NCI-H510A (cell line): ENCODE data around the gene CCDC144A.
"Not testable (repeated sequence)": the region's sequence is repeated elsewhere in the genome, so short reads cannot be mapped to it uniquely, and the experiment has no call there.

Experiments
- DNase-seq: peaks from one replicate; lab custom pipeline; 2025; lab: John Stamatoyannopoulos, UW

Gene CCDC144A

DNA sequence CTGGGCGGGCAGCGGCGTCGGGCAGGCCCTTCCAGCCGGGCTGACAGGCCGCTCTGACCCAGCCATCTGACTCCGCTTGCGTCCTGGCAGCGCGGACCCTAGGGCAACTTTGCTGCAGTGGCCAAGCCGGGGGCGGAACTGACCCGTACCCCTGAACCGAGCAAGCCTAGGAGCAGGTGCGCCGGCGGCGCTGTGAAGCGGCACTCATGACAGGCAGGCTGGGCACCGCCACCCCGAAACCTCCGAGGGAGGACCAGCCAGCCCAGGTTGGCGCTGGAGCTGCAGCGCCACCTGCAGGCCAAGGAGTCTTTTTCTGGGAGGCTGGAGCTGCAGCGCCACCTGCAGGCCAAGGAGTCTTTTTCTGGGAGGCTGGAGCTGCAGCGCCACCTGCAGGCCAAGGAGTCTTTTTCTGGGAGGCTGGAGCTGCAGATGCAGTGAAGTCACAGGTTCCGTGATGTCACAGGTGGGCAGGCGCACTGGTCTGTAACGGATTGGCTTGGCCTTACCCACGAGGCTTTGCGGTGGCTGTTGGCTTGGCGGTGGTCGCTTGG lies at the start of gene CCDC144A:
TSS of gene CCDC144A (plus strand) at position 511 of the 551 bp plus-strand sequence. CDS start 160 bp downstream, outside the sequence.
- DNase-seq = not testable (repeated sequence)

GRCh38 chr17:16649585-16649984 lies 40.5 kb upstream of the CCDC144A start:
- no peak for DNase-seq

DNA sequence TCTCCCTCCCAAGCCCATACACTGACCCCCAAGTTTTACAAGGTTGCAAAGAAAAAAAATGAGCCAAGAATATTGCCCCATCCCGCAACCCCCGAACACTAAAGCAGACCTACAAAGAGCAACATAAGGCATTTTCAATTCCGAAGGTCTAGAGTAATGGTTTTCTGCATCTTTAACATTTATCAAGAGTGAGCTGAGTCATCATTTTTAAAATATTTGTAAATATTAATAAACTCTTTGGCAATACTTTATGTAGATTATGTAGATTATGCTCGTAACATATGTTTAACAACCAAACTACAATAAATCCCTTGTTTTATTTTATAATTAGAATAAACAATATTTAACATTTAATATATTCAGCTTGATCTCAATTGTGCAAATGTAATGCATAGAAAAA lies 37.8 kb upstream of the CCDC144A start:
- DNase-seq = no peak

DNA sequence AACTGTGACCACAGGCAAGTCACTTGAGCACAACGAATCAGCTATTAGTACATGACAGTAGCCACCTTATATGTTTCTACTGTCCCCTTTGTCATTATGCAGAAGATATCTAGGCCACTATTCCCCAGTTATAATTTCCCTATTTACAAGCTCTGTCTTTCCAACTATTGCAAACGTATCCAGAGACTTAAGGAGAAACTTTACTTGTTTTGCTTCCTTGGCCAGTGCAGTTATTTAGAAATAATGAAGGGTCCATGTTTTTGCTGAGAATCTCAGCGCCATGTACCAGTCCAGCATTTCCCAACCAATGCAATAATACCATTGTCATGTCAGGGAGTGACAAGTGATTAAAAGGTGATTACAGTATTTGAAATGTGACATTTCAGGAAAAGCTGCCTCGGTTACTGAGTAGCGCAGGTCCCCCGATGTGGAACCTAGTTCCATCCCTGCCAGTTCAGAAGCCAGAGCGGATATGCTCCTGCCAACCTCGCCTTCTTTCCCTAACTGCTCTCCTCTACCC lies 37.1 kb upstream of the CCDC144A start:
- peak; percentile 49 for DNase-seq

- DNase-seq = peak; percentile 95
Measured at GRCh38 chr17:16653367-16654041, 36.5 kb upstream of the CCDC144A start, which contains the start of gene ZNF624. TSS of gene ZNF624 (minus strand) at chr17:16653850.

DNA sequence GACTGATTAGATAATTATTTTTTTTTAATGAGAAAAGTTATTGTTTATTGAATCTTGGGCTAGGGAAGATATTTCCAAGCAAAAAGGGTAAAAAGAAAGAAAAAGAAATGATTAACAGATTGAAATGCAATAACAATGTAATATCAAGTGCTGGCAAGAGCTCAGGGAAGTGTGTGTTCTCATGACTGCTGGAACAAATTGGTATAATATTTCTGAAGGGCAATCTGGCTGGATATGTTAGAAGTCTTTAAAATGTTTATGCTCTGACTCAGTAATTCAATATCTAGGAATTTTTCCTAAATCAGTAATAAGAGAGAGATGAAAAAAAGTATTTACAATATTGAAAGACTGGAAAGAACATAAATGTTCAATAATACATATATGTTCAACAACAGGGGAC lies 28.8 kb upstream of the CCDC144A start:
- DNase-seq = no peak

DNA sequence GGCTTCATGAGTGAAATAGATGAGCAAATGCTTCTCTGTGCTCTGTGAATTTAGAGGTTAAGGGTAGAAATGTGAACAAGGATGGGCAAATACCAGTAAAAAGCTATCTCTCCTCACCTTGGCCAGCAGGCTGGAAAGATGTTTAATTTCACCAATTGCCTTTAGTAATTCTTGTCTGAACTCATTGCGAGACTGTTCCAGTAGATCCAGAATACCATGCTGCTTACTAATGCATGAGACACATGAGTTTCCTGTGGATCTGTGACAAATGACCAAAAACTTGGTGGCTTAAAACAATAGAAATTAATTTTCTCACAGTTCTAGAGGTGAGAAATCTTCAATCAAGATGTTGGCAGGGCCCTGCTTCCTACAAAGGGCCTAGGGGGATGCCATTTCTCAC lies 27.1 kb upstream of the CCDC144A start:
- no peak for DNase-seq

DNA sequence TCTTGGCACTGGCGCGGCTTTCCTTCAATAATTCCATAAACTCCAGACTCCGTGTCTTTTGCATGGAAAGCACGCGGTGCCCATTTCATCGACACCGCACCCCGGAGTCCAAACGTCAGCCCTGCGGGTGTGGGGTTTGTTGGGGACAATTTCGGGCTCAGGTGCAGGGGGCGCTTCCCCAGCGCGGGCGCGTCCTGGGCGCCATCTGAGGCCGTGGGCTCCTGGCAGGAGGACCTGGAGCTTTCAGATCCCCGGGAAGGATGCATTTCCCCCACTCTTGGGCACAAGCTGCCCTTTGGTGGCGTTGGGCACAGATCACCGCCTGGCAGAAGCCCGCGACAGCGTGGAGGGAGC lies 23.5 kb upstream of the CCDC144A start:
- DNase-seq = not testable (repeated sequence)

- not testable (repeated sequence) for DNase-seq
Measured at GRCh38 chr17:16666907-16667636, 23.0 kb upstream of the CCDC144A start.

- DNase-seq = no peak
Measured at GRCh38 chr17:16676676-16677268, 13.3 kb upstream of the CCDC144A start.

GRCh38 chr17:16683290-16684138 lies 6.5 kb upstream of the CCDC144A start:
- not testable (repeated sequence) for DNase-seq

DNA sequence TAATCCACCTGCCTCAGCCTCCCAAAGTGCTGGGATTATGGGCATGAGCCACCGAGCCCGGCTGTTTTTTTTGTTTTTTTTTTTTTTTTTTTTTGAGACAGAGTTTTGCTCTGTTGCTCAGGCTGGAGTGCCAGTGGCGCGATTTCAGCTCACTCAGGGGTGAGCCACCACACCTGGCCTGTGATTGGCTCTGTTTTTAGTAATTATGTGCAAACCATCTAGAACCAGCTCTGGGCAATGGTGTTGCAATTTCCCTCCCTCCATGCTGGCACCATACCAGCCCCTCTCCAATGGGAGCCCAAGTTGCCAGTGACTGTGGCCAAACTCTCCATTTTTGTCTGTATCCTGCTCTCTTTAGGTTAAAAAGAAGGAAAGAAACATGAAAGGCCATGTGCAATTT lies 4.0 kb upstream of the CCDC144A start:
- not testable (repeated sequence) for DNase-seq

DNA sequence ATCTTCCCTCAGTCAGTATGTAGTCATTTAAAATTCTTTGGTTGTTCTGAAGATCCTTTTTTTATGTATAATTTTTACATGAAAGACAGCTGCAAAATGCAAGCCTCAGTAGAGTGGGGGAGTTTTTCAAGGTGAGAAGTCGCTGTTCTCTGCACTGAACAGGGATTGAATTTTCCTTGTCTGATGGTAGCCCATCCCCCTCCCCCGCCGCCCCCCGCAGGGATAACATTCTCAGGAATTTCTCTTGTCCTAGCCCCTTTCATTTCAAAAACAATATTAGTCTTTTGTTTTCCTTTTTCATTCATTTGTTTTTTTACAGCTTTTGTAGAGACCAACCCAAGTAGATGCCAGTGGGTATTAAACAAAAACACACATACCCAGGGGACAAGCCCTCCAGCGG lies 2.9 kb upstream of the CCDC144A start:
- not testable (repeated sequence) for DNase-seq

- DNase-seq = not testable (repeated sequence)
Measured at GRCh38 chr17:16690447-16690846, 406 bp downstream of the CCDC144A start.

DNA sequence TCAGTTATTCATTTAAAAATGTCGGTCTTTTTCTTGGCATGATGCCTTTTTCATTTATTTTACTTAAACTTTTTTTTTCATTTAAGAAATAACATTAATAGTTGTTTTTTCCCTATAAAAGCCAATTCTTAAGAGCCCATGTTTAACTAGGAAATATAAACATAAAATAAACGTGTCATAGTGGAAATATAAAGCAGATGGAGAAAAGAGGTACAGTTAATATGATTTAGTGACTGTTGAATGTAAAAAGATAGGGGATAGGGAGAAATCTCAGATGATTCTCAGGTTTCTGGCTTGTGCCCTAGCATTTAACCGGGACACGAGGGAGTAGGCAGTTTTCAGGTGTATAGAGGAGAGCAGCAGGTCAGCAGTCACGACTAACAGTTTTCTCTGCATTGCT lies 7.6 kb downstream of the CCDC144A start:
- DNase-seq = not testable (repeated sequence)

- DNase-seq = not testable (repeated sequence)
Measured at GRCh38 chr17:16745492-16746203, 55.6 kb downstream of the CCDC144A start.

DNA sequence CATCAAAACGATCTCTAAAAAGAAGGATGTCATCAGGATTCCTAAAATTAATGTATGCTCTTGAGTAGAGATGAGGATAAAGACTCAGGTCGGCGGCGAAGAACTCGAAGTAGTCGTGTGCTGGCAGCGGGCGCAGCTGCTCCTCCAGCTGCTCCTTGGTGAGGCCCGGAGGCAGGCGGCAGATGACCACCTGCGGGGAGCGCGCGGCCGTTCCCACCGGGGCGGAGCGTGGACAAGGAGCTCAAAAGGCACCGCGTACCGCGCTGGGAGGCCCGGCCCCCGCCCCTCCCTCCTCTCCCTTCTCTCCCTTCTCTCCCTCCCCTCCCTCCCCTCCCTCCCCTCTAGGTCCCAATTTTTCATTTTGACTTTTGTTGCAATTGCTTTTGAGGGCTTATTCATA lies 56.5 kb downstream of the CCDC144A start:
- DNase-seq = not testable (repeated sequence)

DNA sequence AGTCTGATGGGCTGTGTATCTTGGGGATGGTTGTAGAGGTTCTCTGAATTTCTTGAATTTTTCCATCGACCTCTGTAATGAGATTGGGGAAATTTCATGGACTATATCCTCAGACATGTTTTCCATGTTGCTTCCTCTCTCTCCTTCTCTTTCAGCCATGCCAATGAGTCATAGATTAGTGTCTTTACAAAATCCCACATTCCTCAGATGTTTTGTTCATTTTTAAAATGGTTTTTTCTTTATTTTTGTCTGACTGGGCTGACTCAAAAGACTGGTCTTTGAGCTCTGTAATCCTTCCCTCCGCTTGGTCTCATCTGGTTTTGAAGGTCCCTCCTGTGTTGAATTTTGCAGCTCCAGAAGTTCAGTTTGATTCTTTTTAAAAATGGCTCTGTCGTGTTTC lies 60.5 kb downstream of the CCDC144A start:
- DNase-seq = not testable (repeated sequence)

DNA sequence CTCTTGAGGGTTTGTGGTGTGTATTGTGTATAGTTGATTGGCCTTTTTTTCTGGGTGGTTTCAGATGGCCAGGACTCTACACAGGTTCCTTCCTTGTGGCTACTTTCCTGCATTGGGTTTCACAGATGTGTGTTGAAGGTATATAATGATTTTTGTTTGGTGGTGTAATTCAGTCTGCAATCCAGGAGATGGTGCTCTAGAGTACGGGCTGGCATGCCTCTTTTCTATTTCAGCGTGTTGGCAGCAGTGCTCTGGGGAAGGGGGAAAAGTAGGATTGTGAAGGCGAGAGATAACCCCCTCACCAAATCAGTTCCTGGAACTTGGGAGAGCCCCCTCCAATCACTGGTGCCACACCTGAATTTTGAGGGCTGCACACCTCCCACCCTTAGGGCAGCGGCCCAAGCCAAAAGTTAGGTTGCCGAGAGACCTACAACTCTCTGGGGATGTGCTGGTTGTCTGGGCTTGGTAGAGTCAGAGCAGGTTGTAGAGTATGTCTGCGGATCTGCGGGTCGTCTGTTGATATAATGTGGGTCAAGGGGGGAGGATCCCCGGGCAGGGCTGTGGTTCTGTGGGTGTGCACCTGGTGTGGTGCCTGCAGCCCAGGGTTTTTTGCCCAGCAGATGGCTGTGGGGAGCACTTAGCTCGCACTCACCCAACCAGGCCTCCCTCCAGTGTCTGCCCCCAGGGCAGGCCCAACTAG lies 61.3 kb downstream of the CCDC144A start:
- not testable (repeated sequence) for DNase-seq

- not testable (repeated sequence) for DNase-seq
Measured at GRCh38 chr17:16751924-16752287, 61.9 kb downstream of the CCDC144A start.
